Astrocyte (in vitro differentiated cells and primary cell): ENCODE data around the gene VKORC1.

Source experiments
- CTCF ChIP-seq: IDR thresholded peaks from 2 replicates; pipeline ENCODE4 v1.5.1; 2011; ENCODE audit warnings: low read depth, mild to moderate bottlenecking, inconsistent platforms, low read length, moderate library complexity; ENCODE audit not compliant: insufficient read depth
- EZH2 ChIP-seq: IDR thresholded peaks from 2 replicates; pipeline ENCODE4 v1.6.1; 2012; ENCODE audit warnings: mild to moderate bottlenecking, low read length, inconsistent platforms; ENCODE audit not compliant: insufficient read depth

DNA sequence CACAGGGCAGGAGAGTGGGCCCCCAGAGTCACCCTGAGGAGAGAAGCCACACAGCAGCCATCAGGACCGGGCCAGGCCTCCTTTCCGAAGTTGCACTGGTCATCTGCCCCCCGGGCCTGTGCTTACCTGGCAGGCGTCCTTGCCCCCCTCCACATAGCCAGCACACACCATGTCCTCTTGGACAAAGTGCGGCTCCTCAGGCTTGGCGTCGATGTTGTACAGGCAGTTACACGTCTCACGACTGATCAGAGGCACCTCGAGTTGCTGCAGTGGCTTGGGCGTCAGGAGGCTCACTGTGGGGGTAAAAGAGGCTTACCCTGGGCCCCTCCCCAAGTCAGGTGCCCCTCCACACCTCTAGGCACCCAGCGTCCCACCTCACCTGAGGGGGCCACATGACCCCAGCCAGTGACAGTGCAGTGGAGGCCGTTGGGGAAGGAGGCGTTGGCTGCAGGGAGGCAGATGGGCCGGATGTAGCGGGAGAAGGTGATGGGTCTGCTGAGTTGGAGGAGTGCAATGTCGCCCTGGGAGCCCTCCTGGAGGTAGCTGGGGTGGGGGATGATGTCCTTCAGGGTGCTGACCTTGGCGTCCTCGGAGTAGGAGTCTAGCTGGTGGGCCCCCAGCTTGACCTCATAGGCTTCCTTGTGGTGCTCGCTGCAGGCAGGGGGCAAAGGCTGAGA is 37.8 kb upstream of the VKORC1 start:
- TF ChIP-seq CTCF (no peak), EZH2 (no peak)
